Cerebellar cortex (tissue), 1 donor: ENCODE data around the gene CHRM1.
"Not testable (repeated sequence)": the region's sequence is repeated elsewhere in the genome, so short reads cannot be mapped to it uniquely, and the experiment has no call there.

Experiments used
- DNase-seq: peaks from one replicate; pipeline ENCODE4 v3.0.0-alpha.2; 2015; ENCODE audit warnings: low spot score

Gene CHRM1, protein sequence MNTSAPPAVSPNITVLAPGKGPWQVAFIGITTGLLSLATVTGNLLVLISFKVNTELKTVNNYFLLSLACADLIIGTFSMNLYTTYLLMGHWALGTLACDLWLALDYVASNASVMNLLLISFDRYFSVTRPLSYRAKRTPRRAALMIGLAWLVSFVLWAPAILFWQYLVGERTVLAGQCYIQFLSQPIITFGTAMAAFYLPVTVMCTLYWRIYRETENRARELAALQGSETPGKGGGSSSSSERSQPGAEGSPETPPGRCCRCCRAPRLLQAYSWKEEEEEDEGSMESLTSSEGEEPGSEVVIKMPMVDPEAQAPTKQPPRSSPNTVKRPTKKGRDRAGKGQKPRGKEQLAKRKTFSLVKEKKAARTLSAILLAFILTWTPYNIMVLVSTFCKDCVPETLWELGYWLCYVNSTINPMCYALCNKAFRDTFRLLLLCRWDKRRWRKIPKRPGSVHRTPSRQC

DNA sequence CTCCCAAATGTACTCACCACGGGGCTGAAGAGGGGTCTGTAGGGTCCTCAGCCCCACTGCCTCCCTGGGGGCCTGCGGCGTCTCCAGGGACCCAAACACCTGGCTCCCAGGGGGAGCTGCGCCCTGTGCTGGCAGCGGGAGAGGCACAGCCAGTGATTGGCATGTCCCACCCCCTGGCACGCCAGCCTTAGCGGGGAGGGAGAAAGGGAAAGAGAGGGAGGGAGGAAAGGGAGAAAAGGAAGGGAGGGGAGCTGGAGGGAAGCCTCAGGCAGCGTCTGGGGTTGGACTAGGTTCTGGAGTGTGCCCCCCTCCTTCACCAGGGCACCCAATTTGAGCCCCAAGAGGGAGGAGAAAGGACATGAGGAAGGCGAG is at the start of gene CHRM1:
CHRM1 (minus strand) TSS at position 163 of the 372 bp plus-strand sequence. CDS start 10,263 bp downstream, outside the sequence.
- DNase-seq, result no peak

DNA sequence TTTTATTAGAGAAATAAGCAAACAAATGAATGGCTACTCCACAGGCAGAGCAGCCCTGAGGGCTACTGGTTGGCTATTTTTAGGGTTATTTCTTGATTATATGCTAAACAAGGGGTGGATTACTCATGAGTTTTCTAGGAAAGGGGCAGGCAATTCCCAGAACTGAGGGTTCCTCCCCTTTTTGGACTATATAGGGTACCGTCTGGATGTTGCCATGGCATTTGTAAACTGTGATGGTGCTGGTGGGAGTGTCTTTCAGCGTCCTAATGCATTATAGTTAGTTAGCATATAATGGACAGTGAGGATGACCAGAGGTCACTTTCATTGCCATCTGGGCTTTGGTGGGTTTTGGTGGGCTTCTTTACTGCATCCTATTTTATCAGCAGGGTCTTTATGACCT is 44.4 kb upstream of the CHRM1 start:
- DNase-seq, result no peak

DNA sequence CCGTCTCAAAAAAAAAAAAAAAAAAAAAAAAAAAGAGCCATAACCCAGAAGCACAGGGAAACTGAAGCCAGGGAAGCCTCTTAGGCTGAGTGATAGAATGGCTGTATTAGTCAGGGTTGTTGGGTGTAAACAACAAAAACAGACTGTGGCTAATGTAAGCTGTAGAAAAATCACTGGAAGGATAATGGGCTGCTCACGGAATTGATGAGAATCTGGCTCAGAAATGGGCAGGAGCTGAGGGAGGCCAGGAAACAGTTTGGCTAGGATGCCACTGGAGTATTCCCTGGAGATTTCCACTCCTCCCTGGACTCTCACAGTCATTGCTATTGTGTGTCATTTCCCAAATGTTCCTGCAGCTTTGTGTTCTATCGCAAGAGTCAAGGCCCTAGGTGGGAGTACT is 41.2 kb upstream of the CHRM1 start:
- DNase-seq, result no peak

DNA sequence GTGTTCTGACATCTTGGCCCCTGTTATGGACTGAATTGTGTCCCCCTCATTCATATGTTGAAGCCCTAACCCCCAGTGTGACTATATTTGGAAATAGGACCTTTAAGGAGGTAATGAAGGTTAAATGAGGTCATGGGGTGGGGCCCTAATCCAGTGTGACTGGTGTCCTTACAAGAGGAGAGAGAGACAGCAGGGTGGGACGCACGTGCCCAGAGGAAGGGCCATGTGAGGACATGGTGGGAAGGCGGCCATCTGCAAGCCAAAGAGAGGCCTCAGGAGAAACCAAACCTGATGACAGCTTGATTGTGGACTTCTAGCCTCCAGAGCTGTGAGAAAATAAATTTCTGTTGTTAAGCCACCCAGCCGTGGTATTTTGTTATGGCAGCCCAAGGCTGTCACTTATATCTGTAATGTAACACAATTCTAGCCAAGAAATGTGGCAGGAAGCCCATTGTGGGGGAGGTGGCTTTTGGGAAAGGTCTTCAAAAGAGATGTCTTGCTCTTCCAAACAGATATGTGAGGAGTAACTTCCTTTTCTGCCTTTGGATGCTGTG is 39.9 kb upstream of the CHRM1 start:
- no peak for DNase-seq

DNA sequence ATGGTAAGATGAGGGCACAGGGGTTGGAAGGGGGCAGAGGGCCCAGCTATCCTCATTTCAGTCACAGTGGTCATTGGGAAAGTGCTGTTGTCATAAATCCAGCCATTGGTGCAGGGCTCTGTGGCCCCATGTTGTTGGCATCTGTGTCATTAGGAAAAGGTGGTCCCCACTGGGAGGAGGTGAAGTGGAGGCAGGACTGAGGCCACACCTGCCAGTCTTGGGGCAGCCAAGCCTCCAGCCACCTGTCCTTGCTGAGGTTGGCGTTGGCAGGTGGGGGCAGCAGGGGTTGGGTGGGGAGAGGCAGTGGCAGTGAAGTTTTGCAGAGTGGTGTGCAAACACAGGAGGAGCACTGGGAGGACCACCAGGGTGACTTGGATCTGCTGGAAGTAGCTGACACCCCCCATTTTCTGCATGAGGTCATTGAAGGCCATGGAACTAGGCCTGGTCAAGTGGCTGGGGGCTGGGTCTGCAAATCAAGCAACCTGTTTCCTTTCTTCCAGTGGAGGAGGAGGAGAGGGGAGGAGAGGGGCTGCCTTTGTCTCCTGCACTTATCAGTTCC is 38.3 kb upstream of the CHRM1 start:
- DNase-seq, result no peak

DNA sequence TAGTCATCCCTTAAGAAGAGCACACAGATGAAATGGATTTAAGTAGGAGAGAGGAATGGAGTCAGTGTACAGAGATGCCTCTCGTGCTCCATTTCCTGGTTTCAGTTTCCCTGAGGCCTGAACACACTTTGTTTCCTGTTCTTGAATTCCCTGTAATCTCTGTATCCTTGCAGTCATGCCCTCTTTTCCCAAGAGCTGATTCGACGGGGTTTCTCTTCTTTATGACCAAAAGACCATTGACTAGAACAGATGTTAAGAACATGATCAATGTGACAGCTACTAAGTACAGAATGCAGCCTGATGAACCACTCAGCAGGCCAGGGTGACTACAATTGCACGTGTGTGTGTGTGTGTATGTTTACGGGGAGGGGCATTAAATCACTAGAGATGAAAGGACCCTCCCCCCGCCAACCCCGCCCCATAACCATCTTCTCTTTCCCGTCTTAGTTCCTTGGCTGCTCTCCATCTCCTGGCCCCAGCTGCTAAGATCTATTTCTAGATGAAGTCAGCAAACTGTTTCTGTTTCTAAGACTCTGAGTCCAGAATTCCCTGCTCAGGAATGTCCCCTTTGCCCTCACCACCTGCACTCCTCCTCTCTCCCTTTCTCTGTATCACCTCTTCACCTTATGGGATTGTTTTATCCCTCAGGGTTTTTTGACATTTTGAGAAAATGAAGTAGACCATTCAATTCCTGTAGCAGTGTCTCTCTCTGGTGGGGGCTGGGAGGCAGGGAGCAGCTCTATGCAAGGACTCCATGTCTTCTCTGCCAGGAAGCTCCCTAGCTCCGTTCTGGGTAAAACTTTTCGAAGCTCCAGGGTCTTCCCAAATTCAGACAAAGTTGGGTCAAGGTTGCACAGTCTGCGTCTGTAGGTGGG is 37.6 kb upstream of the CHRM1 start:
- no peak for DNase-seq

DNA sequence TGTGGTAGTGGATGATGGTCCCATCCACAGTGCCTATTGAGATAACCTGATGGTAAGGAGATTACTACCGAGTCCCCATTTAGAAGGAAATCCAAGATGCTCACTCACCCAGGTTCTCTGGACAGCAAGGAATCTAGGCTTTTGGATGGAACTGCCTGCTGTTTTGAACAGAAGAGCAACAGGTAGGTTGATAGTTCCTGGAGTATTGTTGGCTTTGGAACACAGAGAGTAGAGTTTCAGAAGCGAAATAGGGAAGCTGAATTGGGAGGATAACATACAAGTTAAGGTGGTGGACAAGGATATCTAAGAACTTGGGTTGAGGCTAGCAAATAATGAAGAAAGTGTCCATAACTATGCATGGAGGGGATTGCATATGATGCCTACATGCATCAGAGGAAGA is 36.0 kb upstream of the CHRM1 start:
- no peak for DNase-seq

DNA sequence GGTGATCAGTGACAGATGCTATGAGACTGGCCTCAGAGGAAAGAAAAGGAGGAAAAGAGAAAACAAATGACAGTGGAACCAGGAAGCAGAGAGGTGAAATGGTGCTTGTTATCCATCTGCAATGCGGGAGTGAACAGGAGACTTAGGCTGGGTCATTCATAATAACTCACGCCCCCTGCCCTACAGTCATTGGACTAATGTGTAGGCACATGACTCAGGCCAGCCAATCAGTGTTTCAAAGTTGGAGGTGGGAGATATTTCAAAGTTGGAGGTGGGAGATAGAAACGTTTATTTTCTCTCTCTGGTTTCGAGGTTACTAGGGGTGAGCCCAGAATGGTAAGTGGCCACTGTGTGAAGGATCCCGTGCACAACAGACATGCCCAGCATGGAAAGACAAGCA is 33.3 kb upstream of the CHRM1 start:
- no peak for DNase-seq

DNA sequence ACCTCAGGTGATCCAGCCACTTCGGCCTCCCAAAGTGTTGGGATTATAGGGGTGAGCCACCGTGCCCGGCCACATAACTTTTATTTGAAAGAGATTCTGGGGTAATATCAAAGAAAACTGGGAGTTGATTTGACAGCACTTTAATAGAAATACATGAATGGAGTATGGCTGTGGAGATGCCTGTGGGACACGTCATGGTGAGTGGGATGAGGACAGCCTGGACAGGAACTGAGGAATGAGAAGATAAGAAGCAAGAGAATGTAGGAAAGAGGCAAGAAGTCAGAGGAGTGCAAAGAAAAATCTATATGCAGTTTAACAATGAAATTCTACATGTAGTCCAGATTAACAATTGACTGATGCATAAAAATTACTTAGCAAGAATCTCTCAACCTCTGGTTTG is 32.6 kb upstream of the CHRM1 start:
- no peak for DNase-seq

DNA sequence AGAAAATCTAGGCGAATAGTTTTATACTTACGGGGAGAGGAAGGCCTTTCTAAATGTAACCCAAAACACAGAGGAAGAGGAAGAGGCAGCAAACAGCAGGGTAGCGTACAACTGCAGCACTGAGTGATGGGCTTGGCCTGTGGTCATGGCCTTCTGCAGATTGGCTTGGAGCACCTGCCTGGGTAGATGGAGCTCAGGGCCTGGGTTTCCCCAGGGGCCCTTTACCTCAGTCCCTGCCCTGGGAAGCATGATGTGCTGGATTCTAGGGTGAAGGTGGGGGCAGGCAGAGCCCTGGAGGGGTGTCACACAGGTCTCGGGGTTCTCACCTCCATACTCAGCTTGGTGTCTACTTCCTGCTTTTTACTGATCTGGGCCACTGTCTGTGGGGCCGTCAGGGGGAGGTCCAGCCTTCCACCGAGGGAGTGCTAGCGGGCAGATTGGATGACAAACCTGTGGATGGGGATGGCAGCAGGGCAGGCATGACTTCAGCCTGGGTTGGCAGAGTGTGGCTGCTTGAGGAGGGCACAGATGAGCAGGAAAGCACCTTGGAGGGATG is 27.7 kb upstream of the CHRM1 start:
- no peak for DNase-seq

DNA sequence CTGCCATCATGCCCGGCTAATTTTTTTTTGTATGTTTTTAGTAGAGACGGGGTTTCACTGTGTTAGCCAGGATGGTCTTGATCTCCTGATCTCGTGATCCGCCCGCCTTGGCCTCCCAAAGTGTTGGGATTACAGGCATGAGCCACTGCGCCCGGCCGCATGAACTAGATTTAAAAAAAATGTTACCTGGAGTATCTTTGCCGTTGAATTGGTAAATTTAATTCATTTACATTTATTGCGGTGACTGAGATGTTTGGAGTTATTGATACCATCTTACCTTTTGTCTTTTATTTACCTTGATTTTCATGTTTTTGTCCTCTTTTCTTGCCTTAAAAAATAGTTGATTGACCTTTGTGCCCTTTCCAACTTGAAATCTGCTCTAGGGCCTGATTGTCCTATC is 24.4 kb upstream of the CHRM1 start:
- DNase-seq, result not testable (repeated sequence)

DNA sequence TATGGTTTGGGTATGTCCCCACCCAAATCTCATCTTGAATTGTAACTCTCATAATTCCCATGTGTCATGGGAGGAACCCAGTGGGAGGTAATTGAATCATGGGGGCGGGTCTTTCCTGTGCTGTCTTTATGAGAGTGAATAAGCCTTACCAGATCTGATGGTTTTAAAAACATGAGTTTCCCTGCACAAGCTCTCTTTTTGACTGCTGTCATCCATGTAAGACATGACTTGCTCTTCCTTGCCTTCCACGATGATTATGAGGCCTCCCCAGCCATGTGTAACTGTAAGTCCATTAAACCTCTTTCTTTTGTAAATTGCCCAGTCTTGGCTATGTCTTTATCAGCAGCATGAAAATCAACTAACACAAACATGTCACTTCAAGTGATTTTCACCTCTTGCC is 16.4 kb upstream of the CHRM1 start:
- DNase-seq, result not testable (repeated sequence)

DNA sequence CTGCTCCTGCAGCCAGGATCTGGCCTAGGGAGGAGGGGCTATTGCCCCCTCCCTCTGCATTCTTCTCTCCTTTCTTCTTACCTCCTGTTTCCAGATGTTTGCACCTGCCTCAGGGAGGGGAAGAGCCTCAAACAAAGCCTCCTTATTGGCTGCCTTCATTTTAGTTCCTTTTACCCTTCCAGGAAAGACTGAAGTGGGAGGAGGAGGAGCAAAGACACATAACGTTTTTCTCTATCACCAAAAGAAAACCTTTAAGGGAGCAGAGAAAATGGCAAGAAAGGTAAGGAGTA is 13.3 kb upstream of the CHRM1 start:
- DNase-seq, result no peak

DNA sequence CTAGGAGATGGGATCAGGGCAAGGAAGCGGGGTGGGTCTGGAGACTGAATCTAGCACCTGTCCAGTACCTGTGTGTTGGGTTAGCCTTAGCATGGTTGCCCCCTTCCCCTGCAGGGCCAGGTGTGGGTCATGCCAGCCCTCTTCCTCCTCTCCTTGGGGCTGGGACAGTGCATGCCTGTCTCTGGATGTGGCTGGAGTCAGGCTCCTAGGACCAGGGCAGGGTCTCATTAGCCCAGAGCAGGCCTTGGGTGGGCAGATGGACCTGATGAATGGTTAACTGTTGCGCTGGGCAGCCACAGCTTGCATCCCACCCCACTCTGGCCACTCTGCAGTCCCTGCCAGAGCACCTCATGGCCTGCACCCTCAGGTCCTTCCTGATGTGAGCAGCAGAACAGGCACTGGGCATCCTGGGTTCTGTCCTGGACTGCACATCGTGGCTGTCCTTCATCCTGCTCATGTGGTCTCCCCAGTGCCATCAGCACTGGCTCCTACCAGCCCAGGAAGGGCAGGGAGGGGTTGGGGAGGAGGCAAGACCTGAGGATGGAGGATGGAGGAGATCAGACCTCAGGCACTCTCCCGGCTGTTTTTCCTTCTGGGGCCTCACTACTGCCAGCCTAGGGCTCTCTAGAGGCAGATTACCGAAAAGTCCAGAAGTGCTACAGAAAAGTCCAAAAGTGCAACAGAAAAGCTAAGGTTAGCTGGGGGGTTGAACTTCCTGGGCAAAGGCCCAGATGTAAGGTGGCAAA is 12.8 kb upstream of the CHRM1 start:
- no peak for DNase-seq

DNA sequence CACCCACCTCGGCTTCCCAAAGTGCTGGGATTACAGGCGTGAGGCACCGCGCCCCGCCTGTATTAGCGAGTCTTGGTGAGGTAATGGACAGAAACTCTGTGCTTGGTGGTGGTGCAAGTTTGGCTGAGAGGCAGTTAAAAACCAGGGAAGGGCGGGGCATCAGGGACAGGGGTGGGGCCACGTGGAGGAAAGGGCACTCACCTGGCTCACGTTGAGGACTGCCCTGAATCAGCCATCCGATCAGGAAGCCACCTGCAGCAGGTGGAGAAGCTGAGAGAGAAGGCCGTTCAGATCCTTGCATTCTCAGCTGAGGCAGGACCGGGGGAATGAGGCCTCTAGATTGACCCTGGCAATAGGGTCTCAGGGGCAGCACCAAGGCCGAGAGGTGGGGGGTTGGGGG is 12.1 kb upstream of the CHRM1 start:
- no peak for DNase-seq

DNA sequence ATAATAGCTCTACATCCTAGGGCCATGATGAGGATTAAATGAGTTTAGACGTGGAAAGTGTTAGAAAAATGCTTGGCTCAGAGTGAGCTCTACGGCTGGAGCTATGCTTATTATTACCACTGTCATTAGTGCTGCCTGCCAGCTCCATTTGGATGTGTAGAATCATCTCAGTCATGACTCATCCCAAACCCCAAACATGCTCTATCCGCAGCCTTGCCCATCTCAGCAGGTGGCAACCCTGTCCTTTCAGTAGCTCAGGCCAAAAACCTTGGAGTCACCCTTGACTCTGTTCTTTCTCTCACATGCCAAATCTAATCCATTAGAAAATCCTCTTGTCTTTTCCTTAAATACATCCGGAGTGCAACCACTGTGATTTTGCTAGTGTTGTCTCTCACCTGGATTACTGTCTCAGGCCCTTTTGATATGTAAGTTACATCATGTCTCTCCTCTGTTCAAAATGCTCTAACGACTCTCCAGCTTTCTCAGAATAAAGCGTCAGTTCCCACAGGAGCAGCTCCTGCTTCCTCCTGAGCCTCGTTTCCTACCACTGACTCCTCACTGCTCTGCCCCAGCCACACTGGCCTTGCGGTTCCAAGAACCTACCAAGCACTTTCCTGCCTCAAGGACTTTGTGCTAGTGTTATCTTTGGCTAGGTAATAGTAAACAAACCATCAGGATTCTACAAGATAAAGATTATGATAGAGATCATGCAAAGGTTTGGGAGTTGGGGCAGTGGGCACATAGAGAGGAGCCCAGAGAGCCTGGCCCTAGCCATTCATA is 10.5 kb upstream of the CHRM1 start:
- DNase-seq, result no peak

DNA sequence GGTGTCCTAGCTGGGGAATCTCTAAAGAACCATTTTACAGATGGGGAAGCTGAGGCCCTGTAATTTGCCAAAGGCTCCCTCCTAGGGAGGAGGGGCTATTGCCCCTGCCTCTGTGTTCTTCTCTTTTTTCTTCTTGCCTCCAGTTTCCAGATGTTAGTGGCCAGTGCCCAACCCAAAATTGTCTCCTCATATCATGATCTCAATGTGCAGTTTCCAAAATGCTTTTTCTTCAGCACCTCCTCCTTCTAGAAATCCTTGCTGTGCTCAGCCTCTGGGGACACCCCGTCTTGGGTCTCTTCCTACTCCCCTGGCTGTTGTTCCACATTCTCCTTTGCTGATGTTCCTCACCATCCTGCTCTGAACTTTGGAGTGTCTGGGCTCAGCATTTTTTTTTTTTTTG is 9.5 kb upstream of the CHRM1 start:
- no peak for DNase-seq

DNA sequence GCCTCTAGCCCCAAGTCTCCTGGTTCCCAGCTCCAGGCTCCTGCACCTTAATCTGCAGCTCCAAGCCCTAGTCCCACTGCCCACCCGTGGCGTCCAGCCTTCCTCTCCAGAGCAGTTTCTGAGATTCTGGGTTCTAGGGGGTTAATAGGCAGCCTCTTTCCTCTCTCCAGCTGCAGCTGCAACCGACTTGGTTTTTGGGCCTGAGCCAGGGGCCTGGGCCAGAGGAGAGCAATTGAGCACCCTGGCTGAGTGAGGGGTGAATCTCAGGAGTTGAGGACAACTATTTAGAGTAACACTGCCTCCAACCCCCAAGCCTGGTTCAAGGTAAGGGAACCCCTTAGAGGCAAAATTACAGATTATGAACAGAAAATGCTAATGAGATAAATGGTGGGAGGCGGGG is 9.0 kb upstream of the CHRM1 start:
- no peak for DNase-seq

DNA sequence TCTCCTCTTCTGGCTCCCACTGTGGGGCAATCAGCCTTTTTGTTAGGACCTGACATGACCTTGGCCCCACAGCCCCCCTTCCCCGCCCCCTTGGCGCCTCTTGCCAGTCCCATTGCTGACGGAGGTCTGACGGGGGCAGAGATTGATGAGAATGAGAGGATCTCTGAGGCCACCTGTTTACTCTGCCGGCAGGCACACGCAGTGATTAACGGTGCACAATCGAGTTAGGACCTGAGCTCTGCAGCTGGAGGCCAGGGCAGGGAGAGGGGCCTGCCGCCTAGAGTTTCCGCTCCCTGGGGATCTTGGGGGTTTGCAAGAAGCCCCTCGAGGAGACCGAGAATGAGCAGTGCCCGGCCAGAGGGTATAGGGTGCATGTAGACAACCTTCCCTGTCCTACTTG is 6.8 kb upstream of the CHRM1 start:
- no peak for DNase-seq

DNA sequence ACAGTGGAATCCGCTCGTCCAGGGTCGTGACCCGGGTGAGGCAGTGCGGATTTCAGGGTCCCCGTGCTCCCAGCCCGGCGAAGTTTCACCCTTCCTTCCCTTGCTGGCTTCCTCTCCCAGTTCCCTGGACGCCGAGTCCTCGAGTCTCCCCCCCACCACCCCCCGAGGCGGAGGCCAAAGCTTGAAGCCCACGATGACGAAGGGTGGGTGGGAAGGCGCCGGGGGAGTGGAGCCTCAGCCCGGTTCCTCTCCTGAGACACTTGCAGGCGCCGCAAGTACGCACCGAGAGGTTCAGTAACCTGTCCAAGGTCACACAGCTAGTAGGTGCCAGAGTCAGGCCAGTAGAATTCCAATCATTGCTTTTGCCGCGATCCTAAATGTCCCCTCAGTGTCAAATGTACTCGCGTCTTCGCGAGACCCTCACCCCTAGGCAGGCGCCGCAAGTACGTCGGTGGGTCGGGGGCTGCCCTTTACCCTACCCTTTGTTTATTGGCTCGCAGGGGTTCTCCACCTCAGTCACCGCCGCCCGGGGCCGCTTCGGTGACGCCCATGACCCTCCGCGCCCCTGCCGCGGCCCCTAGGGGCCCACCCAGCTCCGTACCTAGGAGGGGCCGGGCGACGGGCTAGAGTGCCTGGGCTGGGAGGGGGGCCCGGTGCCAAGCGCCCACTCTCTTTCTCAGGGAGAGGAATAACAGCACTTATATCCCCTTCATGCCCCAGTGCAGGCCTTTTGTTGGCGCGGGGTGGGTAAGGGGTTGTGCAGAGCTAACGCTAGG is 5.7 kb upstream of the CHRM1 start:
- no peak for DNase-seq
